Astrocyte (in vitro differentiated cells and primary cell): ENCODE data around the gene SPEM3.

Source experiments
- EZH2 ChIP-seq: IDR thresholded peaks from 2 replicates; pipeline ENCODE4 v1.6.1; 2012; ENCODE audit warnings: mild to moderate bottlenecking, low read length, inconsistent platforms; ENCODE audit not compliant: insufficient read depth
- TF ChIP-seq, protein P1 (sequence below): IDR thresholded peaks from 2 replicates; pipeline ENCODE4 v1.5.1; 2011; ENCODE audit warnings: low read depth, mild to moderate bottlenecking, inconsistent platforms, low read length, moderate library complexity; ENCODE audit not compliant: insufficient read depth

DNA sequence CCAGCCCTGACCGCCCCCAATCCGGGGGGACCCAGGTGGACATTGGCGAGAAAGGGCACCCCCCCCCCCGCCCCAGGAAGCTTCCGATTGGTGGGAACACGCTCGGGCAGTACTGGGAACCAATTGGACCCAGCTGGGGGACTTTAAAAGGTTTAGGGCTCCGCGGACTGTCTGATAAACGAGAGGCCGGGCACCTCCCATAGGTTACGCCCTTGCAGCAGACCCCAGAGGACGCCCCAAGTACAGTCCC is 25.0 kb upstream of the SPEM3 start:
- TF ChIP-seq, protein P1, sequence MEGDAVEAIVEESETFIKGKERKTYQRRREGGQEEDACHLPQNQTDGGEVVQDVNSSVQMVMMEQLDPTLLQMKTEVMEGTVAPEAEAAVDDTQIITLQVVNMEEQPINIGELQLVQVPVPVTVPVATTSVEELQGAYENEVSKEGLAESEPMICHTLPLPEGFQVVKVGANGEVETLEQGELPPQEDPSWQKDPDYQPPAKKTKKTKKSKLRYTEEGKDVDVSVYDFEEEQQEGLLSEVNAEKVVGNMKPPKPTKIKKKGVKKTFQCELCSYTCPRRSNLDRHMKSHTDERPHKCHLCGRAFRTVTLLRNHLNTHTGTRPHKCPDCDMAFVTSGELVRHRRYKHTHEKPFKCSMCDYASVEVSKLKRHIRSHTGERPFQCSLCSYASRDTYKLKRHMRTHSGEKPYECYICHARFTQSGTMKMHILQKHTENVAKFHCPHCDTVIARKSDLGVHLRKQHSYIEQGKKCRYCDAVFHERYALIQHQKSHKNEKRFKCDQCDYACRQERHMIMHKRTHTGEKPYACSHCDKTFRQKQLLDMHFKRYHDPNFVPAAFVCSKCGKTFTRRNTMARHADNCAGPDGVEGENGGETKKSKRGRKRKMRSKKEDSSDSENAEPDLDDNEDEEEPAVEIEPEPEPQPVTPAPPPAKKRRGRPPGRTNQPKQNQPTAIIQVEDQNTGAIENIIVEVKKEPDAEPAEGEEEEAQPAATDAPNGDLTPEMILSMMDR, result no peak
- no peak for TF ChIP-seq EZH2
